ENCODE results near the gene GRID2. TPM values are rescaled to one million over a fixed set of nuclear protein-coding genes. Genes with fewer than 3 reads are reported as not detected.
"Not testable (repeated sequence)": the region's sequence is repeated elsewhere in the genome, so short reads cannot be mapped to it uniquely, and the experiment has no call there.

The GRID2 gene
- total RNA-seq, 4 donors from 2014 or later: 0.63 TPM; not detected in 3

DNA sequence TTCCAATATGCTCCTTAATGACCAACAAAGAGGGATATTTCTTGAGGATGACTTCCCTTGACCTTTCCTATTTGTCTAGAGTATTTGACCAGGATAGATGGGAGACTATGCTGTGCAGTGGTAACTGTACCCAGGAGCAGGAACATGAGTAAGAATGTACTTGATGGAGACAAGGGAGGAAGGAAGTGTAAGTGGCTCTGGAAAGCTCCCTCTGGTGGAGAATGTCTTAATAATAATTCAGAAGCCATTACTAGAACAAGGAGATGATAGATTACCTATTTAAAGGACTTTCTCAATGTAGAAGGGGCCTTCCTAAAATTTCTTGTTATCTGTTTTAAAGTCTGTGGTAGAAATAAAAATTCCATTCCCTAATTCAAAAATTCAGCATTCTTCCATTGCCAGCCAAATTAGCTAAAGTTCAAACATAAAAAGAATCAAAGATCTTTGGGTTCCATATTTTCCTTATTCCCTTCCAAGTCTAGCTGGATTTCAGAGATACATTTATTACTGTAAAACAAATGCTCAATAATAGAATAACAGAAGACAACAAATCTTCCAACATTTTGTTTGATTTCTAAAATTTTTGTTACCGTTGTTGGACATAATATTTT lies 83.8 kb downstream of the GRID2 start:
- peak in 1 of 2 donors; percentile 10 for DNase-seq (ENCODE audit: low spot score in 2 of 2)
- WGBS, 2 donors: 90 to 94% methylated on average over 1 of the region's 1 CpG
- H3K4me3 ChIP-seq: no peak overlapping the region

DNA sequence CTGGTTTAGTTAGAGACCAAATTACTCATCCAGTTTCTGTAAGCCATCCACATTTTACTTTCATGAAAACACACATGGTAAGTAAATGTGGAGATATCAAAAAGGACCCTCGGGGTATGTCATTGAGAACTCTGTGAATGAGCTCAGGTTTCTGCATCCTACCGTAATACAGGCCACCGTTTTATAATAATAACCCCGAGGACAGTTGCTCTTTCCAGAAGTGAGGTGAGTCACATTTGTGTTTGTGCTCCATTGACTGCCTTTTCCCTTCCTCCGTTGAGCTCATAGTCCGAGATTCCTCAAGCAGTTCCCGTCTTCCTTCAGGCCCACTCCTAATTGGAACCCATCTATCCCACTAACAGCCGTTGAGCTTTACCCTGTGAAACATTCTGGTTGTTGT lies 95.3 kb downstream of the GRID2 start:
- TF ChIP-seq EP300 (IDR thresholded peaks at IDR 0.05) (no peak), CTCF (IDR thresholded peaks at IDR 0.05) (no peak), POLR2A (IDR thresholded peaks at IDR 0.05) (no peak)
- WGBS, 2 donors: 80 to 87% methylated on average over 8 of the region's 8 CpGs
- no peaks in the 10 kb centered on the region for H3K36me3 ChIP-seq
- no peaks in the 10 kb centered on the region for H3K4me1 ChIP-seq
- H3K27me3 ChIP-seq: no peaks in the 10 kb centered on the region
- no peak for DNase-seq (ENCODE audit: low spot score in 2 of 2)
- H3K9me3 ChIP-seq: no peaks in the 10 kb centered on the region
- H3K27ac ChIP-seq: no peak overlapping the region
- no peak overlapping the region for H3K4me3 ChIP-seq

More for the DNA sequence above, 83.8 kb downstream of the GRID2 start:
- no peaks in the 10 kb centered on the region for H3K4me1 ChIP-seq
- no peak overlapping the region for H3K27ac ChIP-seq
- H3K27me3 ChIP-seq: no peaks in the 10 kb centered on the region
- H3K9me3 ChIP-seq: no peaks in the 10 kb centered on the region
- TF ChIP-seq EP300 (IDR thresholded peaks at IDR 0.05) (no peak), CTCF (IDR thresholded peaks at IDR 0.05) (peak in 4 of 5 experiments; percentile 21 to 46 (median 33))
- H3K36me3 ChIP-seq: no peaks in the 10 kb centered on the region

DNA sequence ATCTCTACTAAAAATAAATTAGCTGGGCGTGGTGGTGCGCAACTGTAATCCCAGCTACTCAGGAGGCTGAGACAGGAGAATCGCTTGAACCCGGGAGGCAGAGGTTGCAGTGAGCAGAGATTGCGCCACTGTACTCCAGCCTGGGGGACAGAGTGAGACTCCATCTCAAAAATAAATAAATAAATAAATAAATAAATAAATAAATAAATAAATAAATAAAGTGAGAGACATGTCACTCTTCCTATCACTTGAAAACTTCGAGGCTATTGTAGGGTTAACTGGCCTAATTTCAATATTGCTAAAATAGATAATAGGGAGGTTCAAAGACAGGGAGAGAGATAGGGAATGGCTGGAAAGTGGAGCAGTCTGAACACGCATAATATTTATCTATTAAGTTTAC lies 99.8 kb downstream of the GRID2 start:
- 86 to 89% methylated on average over 7 of the region's 7 CpGs for WGBS, 2 donors
- not testable (repeated sequence) for H3K9me3 ChIP-seq

DNA sequence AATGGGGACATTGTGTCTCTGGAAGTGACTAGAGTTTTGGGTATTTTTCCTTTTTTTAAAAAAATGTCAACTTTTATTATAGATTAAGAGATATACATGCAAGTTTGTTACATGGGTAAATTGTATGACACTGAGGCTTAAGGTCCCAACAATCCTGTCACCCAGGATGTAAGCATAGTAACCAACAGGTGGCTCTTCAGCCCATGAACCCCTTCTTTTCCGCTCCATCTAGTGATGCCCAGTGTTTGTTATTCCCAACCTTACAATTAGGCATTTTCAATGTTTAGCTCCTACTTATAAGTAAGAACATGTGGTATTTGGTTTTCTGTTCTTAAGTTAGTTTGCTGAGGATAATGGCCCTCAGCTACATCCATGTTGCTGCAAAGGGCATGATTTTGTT lies 102.7 kb downstream of the GRID2 start:
- H3K27ac ChIP-seq: no peak overlapping the region
- H3K36me3 ChIP-seq: no peaks in the 10 kb centered on the region
- no peaks in the 10 kb centered on the region for H3K4me1 ChIP-seq
- no peaks in the 10 kb centered on the region for H3K9me3 ChIP-seq
- no peak overlapping the region for H3K4me3 ChIP-seq
- WGBS, 2 donors: 74 to 88% methylated on average over 1 of the region's 1 CpG
- TF ChIP-seq POLR2A (IDR thresholded peaks at IDR 0.05) (no peak), CTCF (IDR thresholded peaks at IDR 0.05) (no peak), EP300 (IDR thresholded peaks at IDR 0.05) (no peak)
- no peaks in the 10 kb centered on the region for H3K27me3 ChIP-seq
- no peak for DNase-seq (ENCODE audit: low spot score in 2 of 2)

More for the DNA sequence above, 99.8 kb downstream of the GRID2 start:
- not testable (repeated sequence) for H3K4me1 ChIP-seq; H3K27ac ChIP-seq; H3K27me3 ChIP-seq; H3K4me3 ChIP-seq; DNase-seq (ENCODE audit: low spot score in 2 of 2); H3K36me3 ChIP-seq

- Histone ChIP-seq H3K27ac (no peak overlapping the region), H3K4me3 (no peak overlapping the region), H3K36me3 (no peaks in the 10 kb centered on the region), H3K9me3 (no peaks in the 10 kb centered on the region), H3K27me3 (no peaks in the 10 kb centered on the region), H3K4me1 (no peaks in the 10 kb centered on the region)
- no peak for DNase-seq (ENCODE audit: low spot score in 2 of 2)
- TF ChIP-seq POLR2A (IDR thresholded peaks at IDR 0.05) (no peak), CTCF (IDR thresholded peaks at IDR 0.05) (no peak), EP300 (IDR thresholded peaks at IDR 0.05) (no peak)
- 71 to 81% methylated on average over 2 of the region's 2 CpGs for WGBS, 2 donors
Measured at GRCh38 chr4:92421920-92422319, 118.2 kb downstream of the GRID2 start.

Measured in tibial nerve (tissue), 4 donors.